Spinal cord (tissue), 10 donors: ENCODE results near the gene APCDD1. TPM values are rescaled to one million over a fixed set of nuclear protein-coding genes. Genes with fewer than 3 reads are reported as not detected.
A peak's percentile ranks its signal among the peaks of the same experiment; 100 is the strongest.

Experiments used
- DNase-seq, 6 donors: peaks; one replicate each; pipeline versions ENCODE4 v3.0.0 to v3.0.0-alpha.2; 2013 to 2015; ENCODE audit warnings: low spot score in 6 of 6, low read depth in 4 of 6
- H3K27ac ChIP-seq: one replicate; pipeline ENCODE4 v1.5.1; 2013; ENCODE audit warnings: low read depth, low read length, control low read depth
- H3K27me3 ChIP-seq: one replicate; pipeline ENCODE4 v1.6.1; 2013; ENCODE audit warnings: low read length; ENCODE audit not compliant: control insufficient read depth, insufficient read depth
- H3K36me3 ChIP-seq: one replicate; pipeline ENCODE4 v1.6.1; 2013; ENCODE audit warnings: low read length; ENCODE audit not compliant: control insufficient read depth, insufficient read depth
- H3K4me1 ChIP-seq: one replicate; pipeline ENCODE4 v1.6.1; 2013; ENCODE audit warnings: low read length; ENCODE audit not compliant: control insufficient read depth, insufficient read depth
- H3K4me3 ChIP-seq: one replicate; pipeline ENCODE4 v1.5.1; 2013; ENCODE audit warnings: low read depth, low read length, control low read depth
- H3K9me3 ChIP-seq: one replicate; pipeline ENCODE4 v1.6.1; 2013; ENCODE audit warnings: low read length; ENCODE audit not compliant: control insufficient read depth, insufficient read depth
- WGBS: methylation state at CpG from one replicate; pipeline ENCODE4 v1.1.5; 2013; ENCODE audit warnings: missing lambda C conversion rate; ENCODE audit not compliant: insufficient coverage; 5-methylcytosine and 5-hydroxymethylcytosine counted together
- polyA plus RNA-seq, 2 donors: library from polyadenylated mRNA; unstranded; fragments of 120-200 nt; gene quantifications; one replicate each; pipeline ENCODE4 v1.2.1, GENCODE V29; 2013; ENCODE audit not compliant: insufficient read length in 2 of 2
- total RNA-seq, 2 donors: library from RNA; depleted of rRNA in 1 of 2; stranded (reverse); fragments of 120-200 nt in 1 of 2; fragments of >200 nt in 1 of 2; gene quantifications; one replicate each; pipeline versions ENCODE4 v1.2.3 to v1.2.4, GENCODE V29; 2013 to 2014
- donor health status: healthy.

APCDD1 gene
- total and polyA plus RNA-seq, 4 donors: 91.9 to 431 (median 226) TPM

DNA sequence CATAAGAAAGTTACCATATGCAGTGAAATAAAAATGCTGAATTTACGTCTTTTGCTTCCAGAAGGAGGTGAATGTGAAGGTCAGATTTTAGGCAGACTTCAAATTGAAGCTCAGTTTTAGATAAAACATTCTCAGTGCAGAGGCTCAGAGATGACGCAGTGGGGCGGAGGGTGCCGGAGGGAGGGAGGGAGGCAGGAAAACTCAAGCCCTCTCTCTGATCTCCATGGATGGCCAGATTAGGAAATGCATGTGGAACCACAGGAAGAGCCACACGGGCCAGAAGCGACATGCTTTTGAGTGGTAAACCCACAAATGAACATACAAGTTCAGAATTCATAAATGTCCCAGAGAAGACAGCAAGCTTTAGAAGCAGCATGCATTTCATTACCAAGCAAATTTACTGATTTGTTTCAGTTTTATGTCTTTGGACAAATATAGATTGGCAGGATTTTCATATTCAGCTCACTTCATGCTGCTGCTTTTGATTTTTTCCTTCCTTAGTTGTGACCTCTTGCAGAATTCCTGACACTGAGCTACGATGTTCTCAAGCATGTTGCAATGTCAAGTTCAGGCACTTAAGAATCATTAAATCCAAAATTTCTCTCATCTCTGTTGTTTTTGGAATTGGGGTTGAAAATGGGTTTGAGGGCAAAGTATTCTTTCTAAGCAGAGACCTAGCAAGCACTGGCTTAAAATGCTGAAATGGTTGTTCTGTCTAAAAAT is 29.7 kb upstream of the APCDD1 start:
- Histone ChIP-seq H3K9me3 (no peaks in the 10 kb centered on the region), H3K27ac (no peak overlapping the region), H3K4me3 (no peak overlapping the region), H3K4me1 (no peaks in the 10 kb centered on the region), H3K27me3 (no peaks in the 10 kb centered on the region), H3K36me3 (no peaks in the 10 kb centered on the region)
- 87% methylated on average over 6 of the region's 7 CpGs for WGBS
- no peak for DNase-seq

- H3K9me3 ChIP-seq: no peaks in the 10 kb centered on the region
- H3K4me1 ChIP-seq: peaks cover 4% of the 10 kb centered on the region
- H3K27me3 ChIP-seq: no peaks in the 10 kb centered on the region
- 40% methylated on average over 3 of the region's 4 CpGs for WGBS
- no peaks in the 10 kb centered on the region for H3K36me3 ChIP-seq
- H3K27ac ChIP-seq: no peak overlapping the region
- no peak overlapping the region for H3K4me3 ChIP-seq
- DNase-seq: peak in 1 of 6 donors; percentile 44
Measured at GRCh38 chr18:10430677-10431076, 23.8 kb upstream of the APCDD1 start.

- Histone ChIP-seq H3K36me3 (no peaks in the 10 kb centered on the region), H3K27ac (no peak overlapping the region), H3K4me1 (peaks cover 4% of the 10 kb centered on the region), H3K9me3 (no peaks in the 10 kb centered on the region), H3K4me3 (no peak overlapping the region), H3K27me3 (no peaks in the 10 kb centered on the region)
- no peak for DNase-seq
- 100% methylated on average over 1 of the region's 2 CpGs for WGBS
Measured at GRCh38 chr18:10431680-10432079, 22.8 kb upstream of the APCDD1 start.

- no peak overlapping the region for H3K27ac ChIP-seq
- no peak for DNase-seq
- no peaks in the 10 kb centered on the region for H3K36me3 ChIP-seq
- no peaks in the 10 kb centered on the region for H3K27me3 ChIP-seq
- WGBS: 59% methylated on average over 4 of the region's 7 CpGs
- peaks cover 4% of the 10 kb centered on the region for H3K4me1 ChIP-seq
- H3K9me3 ChIP-seq: no peaks in the 10 kb centered on the region
- no peak overlapping the region for H3K4me3 ChIP-seq
Measured at GRCh38 chr18:10432781-10433180, 21.7 kb upstream of the APCDD1 start.

- DNase-seq: no peak
- WGBS: no CpG with 5 or more reads among the region's 3 CpGs
Measured at GRCh38 chr18:10436160-10436559, 18.3 kb upstream of the APCDD1 start.

GRCh38 chr18:10437837-10438236 is 16.6 kb upstream of the APCDD1 start:
- Histone ChIP-seq H3K4me1 (peaks cover 13% of the 10 kb centered on the region), H3K9me3 (no peaks in the 10 kb centered on the region), H3K27me3 (no peaks in the 10 kb centered on the region), H3K4me3 (no peak overlapping the region), H3K36me3 (no peaks in the 10 kb centered on the region), H3K27ac (no peak overlapping the region)
- no peak for DNase-seq

More at GRCh38 chr18:10436160-10436559, 18.3 kb upstream of the APCDD1 start:
- peaks cover 4% of the 10 kb centered on the region for H3K4me1 ChIP-seq
- H3K27me3 ChIP-seq: no peaks in the 10 kb centered on the region
- H3K9me3 ChIP-seq: no peaks in the 10 kb centered on the region
- H3K36me3 ChIP-seq: no peaks in the 10 kb centered on the region
- H3K4me3 ChIP-seq: no peak overlapping the region
- no peak overlapping the region for H3K27ac ChIP-seq

GRCh38 chr18:10439898-10440297 is 14.5 kb upstream of the APCDD1 start:
- H3K27ac ChIP-seq: no peak overlapping the region
- no peaks in the 10 kb centered on the region for H3K36me3 ChIP-seq
- WGBS: 94% methylated on average over 8 of the region's 8 CpGs
- peaks cover 18% of the 10 kb centered on the region for H3K4me1 ChIP-seq
- H3K9me3 ChIP-seq: no peaks in the 10 kb centered on the region
- H3K4me3 ChIP-seq: no peak overlapping the region
- H3K27me3 ChIP-seq: no peaks in the 10 kb centered on the region
- DNase-seq: no peak

DNA sequence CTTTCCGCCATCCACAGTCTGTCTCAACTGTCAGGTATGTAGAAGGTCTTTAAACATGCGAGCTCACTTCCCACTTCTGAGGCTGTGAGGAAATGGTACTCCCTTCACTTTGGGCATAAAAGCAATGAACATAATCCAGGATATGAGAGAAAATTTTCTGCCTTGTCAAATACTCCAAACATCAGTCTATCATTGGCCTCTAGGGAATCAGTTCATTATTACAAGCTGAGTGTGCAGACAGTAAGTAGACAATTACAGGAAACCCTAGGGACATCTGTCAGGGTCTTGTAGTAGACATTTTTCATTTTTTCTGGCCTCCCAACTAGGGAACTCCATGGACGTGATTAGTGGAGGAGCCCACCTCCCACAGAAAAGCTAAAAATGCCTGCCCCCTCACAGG is 13.6 kb upstream of the APCDD1 start:
- H3K9me3 ChIP-seq: no peaks in the 10 kb centered on the region
- H3K36me3 ChIP-seq: no peaks in the 10 kb centered on the region
- no peak overlapping the region for H3K4me3 ChIP-seq
- 100% methylated on average over 1 of the region's 3 CpGs for WGBS
- DNase-seq: peak in 1 of 6 donors; percentile 47
- H3K4me1 ChIP-seq: peaks cover 18% of the 10 kb centered on the region
- no peaks in the 10 kb centered on the region for H3K27me3 ChIP-seq
- no peak overlapping the region for H3K27ac ChIP-seq

DNA sequence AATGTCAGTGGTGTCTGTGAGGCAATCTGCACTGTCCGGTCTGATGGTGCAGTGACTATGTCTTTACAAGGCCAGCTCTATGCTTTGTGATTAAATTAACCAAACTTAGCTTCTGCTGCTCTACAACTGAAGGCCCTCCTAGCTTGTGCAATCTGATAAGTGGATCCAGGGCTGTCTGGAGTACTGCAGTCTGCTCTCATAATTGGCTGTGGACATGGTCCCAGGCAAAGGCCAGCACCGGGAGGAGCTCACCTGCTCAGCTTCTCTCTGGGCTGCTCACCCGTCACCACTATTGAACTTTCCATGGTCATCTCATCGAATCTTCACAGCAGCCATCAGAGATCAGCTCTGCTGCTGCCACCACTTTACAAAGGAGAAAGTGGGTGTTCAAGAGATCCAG is 13.0 kb upstream of the APCDD1 start:
- no peak overlapping the region for H3K27ac ChIP-seq
- no peak overlapping the region for H3K4me3 ChIP-seq
- no peaks in the 10 kb centered on the region for H3K9me3 ChIP-seq
- H3K36me3 ChIP-seq: no peaks in the 10 kb centered on the region
- peaks cover 18% of the 10 kb centered on the region for H3K4me1 ChIP-seq
- DNase-seq: no peak
- no peaks in the 10 kb centered on the region for H3K27me3 ChIP-seq
- 100% methylated on average over 3 of the region's 4 CpGs for WGBS

DNA sequence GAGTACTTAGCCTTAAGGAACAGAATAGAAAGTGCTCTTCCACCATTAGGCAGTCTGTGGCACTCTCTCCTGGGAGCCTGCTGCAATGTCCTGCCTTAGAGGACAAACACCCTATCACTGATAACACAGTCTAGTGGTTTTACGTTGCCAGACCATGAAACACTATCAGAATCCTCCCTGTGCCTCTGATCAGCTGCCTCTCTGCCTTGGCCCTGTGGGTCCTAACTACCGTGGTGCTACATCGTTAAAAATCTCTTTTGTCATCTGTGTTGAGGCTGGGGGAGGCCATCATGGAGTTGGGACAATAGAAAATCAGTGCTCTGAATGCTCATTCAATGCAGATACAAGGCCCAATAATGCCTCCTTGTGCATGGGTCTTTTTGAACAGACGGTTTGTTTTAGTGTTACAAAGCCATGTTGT is 11.9 kb upstream of the APCDD1 start:
- Histone ChIP-seq H3K4me3 (no peak overlapping the region), H3K27ac (peak overlapping the region; percentile 11), H3K36me3 (no peaks in the 10 kb centered on the region), H3K9me3 (no peaks in the 10 kb centered on the region), H3K4me1 (peaks cover 18% of the 10 kb centered on the region), H3K27me3 (no peaks in the 10 kb centered on the region)
- peak in 1 of 6 donors; percentile 63 for DNase-seq
- WGBS: 100% methylated on average over 1 of the region's 4 CpGs
